ENCODE measurements around the gene CRIM1.

CRIM1 gene

DNA sequence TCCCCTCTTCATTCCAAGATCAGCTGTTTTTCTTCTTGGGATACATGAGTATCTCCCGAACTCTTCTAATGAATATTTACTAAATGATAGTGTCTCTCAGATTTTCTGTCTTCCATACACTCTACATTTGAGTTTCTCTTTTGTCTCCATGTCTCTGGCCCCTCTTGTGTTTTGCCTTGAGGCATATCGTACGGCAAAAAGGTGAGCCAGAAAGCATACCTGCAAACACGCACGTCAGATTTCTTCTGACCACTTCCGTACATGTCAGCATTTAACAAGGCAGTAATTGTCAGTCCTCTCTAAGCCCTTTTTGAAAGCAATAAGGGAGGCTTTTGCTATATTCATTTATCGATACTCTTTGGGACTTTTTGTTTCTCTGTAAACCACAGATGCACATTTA is 160.0 kb downstream of the CRIM1 start:
- H3K27ac ChIP-seq = no peak overlapping the region
- no peak for TF ChIP-seq ZFX (IDR thresholded peaks at IDR 0.05; ENCODE audit: borderline replicate concordance)
- TF ChIP-seq, protein P1, sequence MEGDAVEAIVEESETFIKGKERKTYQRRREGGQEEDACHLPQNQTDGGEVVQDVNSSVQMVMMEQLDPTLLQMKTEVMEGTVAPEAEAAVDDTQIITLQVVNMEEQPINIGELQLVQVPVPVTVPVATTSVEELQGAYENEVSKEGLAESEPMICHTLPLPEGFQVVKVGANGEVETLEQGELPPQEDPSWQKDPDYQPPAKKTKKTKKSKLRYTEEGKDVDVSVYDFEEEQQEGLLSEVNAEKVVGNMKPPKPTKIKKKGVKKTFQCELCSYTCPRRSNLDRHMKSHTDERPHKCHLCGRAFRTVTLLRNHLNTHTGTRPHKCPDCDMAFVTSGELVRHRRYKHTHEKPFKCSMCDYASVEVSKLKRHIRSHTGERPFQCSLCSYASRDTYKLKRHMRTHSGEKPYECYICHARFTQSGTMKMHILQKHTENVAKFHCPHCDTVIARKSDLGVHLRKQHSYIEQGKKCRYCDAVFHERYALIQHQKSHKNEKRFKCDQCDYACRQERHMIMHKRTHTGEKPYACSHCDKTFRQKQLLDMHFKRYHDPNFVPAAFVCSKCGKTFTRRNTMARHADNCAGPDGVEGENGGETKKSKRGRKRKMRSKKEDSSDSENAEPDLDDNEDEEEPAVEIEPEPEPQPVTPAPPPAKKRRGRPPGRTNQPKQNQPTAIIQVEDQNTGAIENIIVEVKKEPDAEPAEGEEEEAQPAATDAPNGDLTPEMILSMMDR (IDR thresholded peaks at IDR 0.05) = no peak

DNA sequence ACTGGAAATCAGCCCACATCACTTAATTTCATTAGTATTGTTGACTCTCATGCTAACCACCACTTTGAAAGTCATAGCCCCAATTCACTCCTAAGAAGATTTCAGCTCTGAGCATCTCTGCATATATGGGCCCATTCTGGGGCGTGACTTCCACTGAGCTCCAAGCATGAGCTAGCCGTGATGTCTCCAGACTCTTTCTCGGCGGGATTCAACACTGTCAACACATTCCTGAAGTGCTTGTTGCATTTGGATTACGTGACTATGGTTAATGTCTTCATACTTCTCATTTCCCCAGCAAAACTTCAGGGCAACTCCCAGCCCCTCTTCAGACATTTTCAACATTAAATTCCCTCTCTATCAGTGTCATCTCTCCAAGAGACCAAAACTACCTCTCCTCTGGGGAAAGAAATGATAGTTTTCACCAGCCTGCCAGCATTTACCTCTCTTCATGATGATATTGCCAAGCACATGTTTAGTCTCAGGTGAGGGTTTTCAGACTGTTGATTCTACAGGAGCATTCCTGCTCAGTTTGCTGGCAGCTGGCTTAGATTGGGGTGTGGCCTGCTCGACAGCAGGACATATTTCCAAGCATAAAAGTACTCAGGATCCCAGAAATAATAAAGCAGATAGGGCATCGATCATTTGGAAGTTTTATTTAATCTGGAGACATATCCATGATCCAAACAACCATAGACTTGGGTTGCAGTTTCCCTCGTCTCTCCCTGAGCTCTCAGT is 160.7 kb downstream of the CRIM1 start:
- no peak overlapping the region for H3K27ac ChIP-seq
- no peak for TF ChIP-seq ZFX (IDR thresholded peaks at IDR 0.05; ENCODE audit: borderline replicate concordance)
- TF ChIP-seq, protein P1 (IDR thresholded peaks at IDR 0.05) = no peak

DNA sequence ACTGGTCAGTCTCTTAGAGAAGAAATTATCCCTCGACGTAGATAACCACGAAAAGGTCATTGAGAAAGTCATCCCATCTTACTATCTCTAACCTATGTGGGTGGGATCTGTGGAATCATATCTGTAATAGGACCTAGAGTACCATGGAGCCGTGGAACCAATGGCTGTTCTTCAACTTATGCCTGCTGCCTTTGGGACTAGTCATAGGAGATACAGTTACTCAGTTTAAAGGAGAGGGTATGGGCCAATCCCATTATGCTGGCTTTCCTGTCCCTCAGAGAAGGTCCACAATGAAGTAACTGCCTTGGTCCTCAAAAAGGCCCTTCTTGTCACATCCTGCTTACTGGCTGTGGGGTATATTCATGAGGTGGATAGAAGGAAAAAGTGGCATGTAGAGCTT is 164.9 kb downstream of the CRIM1 start:
- H3K27ac ChIP-seq = no peak overlapping the region
- TF ChIP-seq, protein P1 (IDR thresholded peaks at IDR 0.05) = no peak
- TF ChIP-seq ZFX (IDR thresholded peaks at IDR 0.05; ENCODE audit: borderline replicate concordance) = no peak

DNA sequence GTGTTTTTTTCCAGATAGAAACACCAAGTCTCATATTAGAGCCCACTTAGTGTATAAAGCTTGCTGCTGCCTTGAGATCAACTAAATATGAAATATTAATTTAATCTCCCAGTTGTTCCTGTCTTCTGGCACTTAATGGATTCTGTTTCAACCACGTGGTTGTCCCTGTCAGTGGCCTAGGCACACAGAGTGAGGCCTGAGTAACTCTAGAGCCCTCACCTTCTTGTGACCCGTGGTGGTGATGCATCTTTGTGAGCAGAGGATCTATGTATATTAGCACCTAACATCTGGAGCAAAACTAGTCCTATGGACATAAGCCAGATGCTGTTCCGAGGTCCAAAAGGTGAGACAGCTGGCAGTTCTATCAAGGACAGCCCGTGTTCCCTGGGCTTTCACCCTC is 167.6 kb downstream of the CRIM1 start:
- TF ChIP-seq, protein P1 (IDR thresholded peaks at IDR 0.05) = no peak
- no peak for TF ChIP-seq ZFX (IDR thresholded peaks at IDR 0.05; ENCODE audit: borderline replicate concordance)
- H3K27ac ChIP-seq = no peak overlapping the region

DNA sequence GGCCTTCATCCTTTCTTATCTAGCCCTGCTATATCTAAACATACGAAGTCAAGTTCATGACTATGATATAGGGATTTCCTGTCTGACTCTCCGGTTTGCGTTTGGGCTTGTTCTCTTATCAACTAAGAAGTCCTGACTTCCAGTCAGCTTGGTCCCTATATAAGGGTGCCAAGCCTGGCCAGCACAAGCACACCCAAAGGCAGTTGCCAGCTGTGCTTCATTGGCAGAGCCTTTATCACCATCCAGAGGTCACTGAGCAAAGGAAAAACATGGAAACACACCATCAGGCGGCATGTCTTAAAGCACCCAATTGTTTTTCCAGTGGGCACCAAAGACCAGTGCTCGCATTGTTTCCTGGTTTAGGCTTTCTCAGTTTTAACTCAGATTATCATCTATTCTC is 169.7 kb downstream of the CRIM1 start:
- no peak for TF ChIP-seq ZFX (IDR thresholded peaks at IDR 0.05; ENCODE audit: borderline replicate concordance)
- TF ChIP-seq, protein P1 (IDR thresholded peaks at IDR 0.05) = no peak
- no peak overlapping the region for H3K27ac ChIP-seq

DNA sequence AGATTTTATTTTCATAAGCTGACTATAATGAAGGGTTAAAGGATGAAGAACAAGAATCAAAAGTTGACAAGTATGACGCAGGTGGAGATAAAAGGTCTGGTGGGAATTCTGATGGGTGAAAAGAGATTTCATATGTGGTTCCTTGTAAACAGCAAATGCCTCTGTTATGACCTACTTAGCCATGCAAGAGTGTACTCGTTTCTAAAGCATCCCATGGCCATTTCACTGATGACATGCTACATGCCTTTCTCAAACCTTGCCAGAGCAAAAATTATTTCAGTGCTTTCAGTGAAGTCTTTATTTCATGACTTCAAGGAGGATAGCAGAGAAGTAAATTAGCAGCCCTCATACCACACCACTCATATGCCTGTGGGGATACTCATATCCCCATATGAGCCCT is 170.6 kb downstream of the CRIM1 start:
- no peak for TF ChIP-seq ZFX (IDR thresholded peaks at IDR 0.05; ENCODE audit: borderline replicate concordance)
- TF ChIP-seq, protein P1 (IDR thresholded peaks at IDR 0.05) = no peak

DNA sequence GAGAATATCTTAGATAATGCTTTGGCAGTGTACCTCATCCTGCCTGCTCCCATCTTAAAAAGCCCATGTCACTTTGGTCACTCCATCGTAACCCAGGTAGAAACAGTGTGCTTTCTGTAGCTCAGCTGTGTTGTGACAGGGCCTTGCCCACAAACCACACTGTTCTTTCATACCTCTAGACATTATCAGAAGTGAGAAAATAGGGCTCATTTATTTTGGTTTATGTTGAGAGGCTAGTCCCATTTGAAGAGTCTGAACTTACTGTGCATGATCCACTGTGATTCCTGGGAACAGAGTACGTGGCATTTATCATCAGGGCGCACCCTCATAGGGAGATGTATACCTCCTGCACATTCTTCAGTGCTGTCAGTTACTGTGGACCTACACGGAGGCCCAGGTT is 172.7 kb downstream of the CRIM1 start:
- no peak for TF ChIP-seq ZFX (IDR thresholded peaks at IDR 0.05; ENCODE audit: borderline replicate concordance)
- TF ChIP-seq, protein P1 (IDR thresholded peaks at IDR 0.05) = no peak
- H3K27ac ChIP-seq = no peak overlapping the region

More for the DNA sequence above, 170.6 kb downstream of the CRIM1 start:
- H3K27ac ChIP-seq = no peak overlapping the region

All from 22Rv1 (cell line).